ENCODE results near the gene DEPDC4. TPM values are rescaled to one million over a fixed set of nuclear protein-coding genes. Genes with fewer than 3 reads are reported as not detected.
A peak's percentile ranks its signal among the peaks of the same experiment; 100 is the strongest.

The DEPDC4 gene
- total and polyA plus RNA-seq, 12 donors = 0.47 to 2.0 (median 0.77) TPM

- DNase-seq = no peak
- Histone ChIP-seq H3K27me3 (no peaks in the 10 kb centered on the region), H3K4me3 (no peak overlapping the region), H3K9me3 (no peaks in the 10 kb centered on the region), H3K36me3 (peaks cover 0 to 5% (median 0%) of the 10 kb centered on the region in 9 donors), H3K27ac (no peak overlapping the region), H3K4me1 (peaks cover 0 to 56% (median 34%) of the 10 kb centered on the region in 9 donors)
- intact Hi-C loops (cut with DNase I) = loop anchor here in 1 of 10 donors (10.0 kb wide), 1 partner anchor 61 kb away; no protein-coding TSS in a partner anchor
- 63 to 77% methylated on average over 4 of the region's 4 CpGs for WGBS, 2 donors
- TF ChIP-seq, protein P1, sequence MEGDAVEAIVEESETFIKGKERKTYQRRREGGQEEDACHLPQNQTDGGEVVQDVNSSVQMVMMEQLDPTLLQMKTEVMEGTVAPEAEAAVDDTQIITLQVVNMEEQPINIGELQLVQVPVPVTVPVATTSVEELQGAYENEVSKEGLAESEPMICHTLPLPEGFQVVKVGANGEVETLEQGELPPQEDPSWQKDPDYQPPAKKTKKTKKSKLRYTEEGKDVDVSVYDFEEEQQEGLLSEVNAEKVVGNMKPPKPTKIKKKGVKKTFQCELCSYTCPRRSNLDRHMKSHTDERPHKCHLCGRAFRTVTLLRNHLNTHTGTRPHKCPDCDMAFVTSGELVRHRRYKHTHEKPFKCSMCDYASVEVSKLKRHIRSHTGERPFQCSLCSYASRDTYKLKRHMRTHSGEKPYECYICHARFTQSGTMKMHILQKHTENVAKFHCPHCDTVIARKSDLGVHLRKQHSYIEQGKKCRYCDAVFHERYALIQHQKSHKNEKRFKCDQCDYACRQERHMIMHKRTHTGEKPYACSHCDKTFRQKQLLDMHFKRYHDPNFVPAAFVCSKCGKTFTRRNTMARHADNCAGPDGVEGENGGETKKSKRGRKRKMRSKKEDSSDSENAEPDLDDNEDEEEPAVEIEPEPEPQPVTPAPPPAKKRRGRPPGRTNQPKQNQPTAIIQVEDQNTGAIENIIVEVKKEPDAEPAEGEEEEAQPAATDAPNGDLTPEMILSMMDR (IDR thresholded peaks at IDR 0.05) = no peak
- ATAC-seq = no peak
These were observed 6.9 kb upstream of the DEPDC4 start for GRCh38 chr12:100273782-100274181.

DNA sequence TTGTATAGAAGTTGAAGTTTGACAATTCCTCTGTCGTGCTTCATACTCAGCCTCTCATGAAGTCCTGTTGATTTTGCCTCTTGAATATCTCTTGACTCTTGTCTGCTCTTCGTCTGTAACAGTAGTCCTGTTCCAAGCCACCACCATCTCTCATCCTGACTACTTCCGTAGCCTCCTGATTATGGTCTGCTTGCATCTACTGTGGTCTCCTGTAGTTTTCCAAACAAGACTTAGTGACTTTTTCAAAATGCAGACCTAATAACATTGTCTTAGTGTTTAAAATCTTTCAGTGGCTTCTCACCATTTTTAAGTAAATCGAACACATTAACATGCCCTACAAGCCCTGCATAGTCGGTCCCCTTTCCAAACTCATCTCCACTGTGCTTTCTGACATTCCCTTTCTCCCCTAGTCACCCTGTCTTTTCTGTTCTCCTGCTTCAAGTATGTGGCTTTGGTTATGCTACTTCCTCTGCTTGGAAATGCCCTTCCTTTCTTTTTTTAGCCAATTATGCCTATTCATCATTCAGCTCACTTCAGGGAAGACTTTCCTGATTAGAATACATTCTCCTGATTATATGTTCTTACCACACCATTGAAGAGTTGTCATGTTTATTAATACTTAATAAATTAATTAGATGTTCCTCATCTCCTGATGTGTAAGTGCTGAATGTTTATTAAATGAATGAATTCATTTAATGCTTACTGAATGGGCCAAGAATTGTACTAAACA lies 2.1 kb upstream of the DEPDC4 start:
- H3K27ac ChIP-seq = peak overlapping the region in 3 of 10 donors; percentile 28 to 99 (median 98)
- ATAC-seq = no peak
- intact Hi-C loops (cut with DNase I) = loop anchor here in 4 of 10 donors (5.0 to 10.0 kb wide), 4 partner anchors 67 to 306 kb away; partner anchors contain the start of genes ACTR6 (in 2 of the 4) and GAS2L3 (in 1 of the 4)
- no peak for DNase-seq
- H3K4me1 ChIP-seq = peaks cover 2 to 59% (median 44%) of the 10 kb centered on the region in 9 donors
- no peaks in the 10 kb centered on the region for H3K9me3 ChIP-seq
- H3K4me3 ChIP-seq = peak overlapping the region in 7 of 10 donors; percentile 75 to 97 (median 91)
- no peaks in the 10 kb centered on the region for H3K27me3 ChIP-seq
- TF ChIP-seq, protein P1 (IDR thresholded peaks at IDR 0.05) = no peak
- no peaks in the 10 kb centered on the region for H3K36me3 ChIP-seq
- 35 to 48% methylated on average over 5 of the region's 5 CpGs for WGBS, 2 donors

DNA sequence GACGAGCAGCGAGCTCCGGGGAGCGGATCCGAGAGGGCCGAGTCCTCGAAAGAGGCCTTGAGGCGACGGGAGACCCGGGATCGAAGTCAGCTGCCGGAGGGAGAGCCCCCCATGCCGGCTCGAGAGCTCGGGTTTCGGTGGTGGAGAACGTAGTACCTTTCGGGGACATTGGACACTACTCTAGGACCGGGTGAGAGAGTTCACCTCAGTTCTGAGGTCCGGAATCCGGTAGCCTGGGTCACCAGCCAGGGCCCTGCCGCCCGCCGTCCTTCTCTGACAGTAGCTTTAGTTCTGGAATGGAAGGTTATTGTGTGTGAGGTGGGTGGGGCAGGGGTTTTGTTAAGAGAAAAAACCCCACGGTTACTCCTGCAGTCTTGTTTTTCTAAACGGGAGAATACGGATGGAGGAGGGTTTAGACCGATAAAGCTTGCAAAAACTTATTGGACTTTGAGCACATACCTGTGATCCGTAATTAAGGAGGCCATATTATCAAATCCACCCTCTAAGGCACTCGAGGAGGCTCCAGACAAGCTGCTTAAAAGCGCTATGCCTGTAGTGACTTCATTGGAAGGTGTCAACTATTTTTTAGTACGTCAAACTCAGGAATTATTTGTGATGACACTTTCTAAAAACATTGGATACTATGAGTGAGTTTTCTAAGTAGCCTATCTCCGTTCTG lies 863 bp upstream of the DEPDC4 start:
- Histone ChIP-seq H3K36me3 (no peaks in the 10 kb centered on the region), H3K9me3 (no peaks in the 10 kb centered on the region), H3K27me3 (no peaks in the 10 kb centered on the region), H3K4me3 (peak overlapping the region; percentile 69 to 97 (median 88)), H3K4me1 (peaks cover 2 to 49% (median 39%) of the 10 kb centered on the region in 9 donors), H3K27ac (peak overlapping the region; percentile 75 to 99 (median 96))
- intact Hi-C loops (cut with DNase I) = loop anchor here in 6 of 10 donors (2.0 to 10.0 kb wide), 6 partner anchors 65 to 307 kb away; partner anchors contain the start of genes ACTR6 (in 3 of the 6), BLTP3B (in 1 of the 6) and GAS2L3 (in 1 of the 6)
- TF ChIP-seq, protein P1 (IDR thresholded peaks at IDR 0.05) = no peak
- peak in 1 of 2 donors; percentile 12 for DNase-seq
- peak in 5 of 8 donors; percentile 1 to 35 (median 6) for ATAC-seq
- WGBS, 2 donors = 0 to 1% methylated on average over 33 of the region's 33 CpGs

- TF ChIP-seq, protein P1 (IDR thresholded peaks at IDR 0.05) = no peak
- Histone ChIP-seq H3K36me3 (no peaks in the 10 kb centered on the region), H3K27ac (peak overlapping the region in 9 of 10 donors; percentile 92 to 99 (median 98)), H3K9me3 (no peaks in the 10 kb centered on the region), H3K4me1 (peaks cover 2 to 43% (median 34%) of the 10 kb centered on the region in 9 donors), H3K4me3 (peak overlapping the region; percentile 69 to 97 (median 88)), H3K27me3 (no peaks in the 10 kb centered on the region)
- intact Hi-C loops (cut with DNase I) = loop anchor here in 6 of 10 donors (2.0 to 10.0 kb wide), 6 partner anchors 64 to 308 kb away; partner anchors contain the start of genes ACTR6 (in 3 of the 6), BLTP3B (in 1 of the 6) and GAS2L3 (in 1 of the 6)
- DNase-seq (peak; percentile 93 to 94), ATAC-seq (peak; percentile 80 to 93 (median 88))
- WGBS, 2 donors = 0 to 3% methylated on average over 6 of the region's 6 CpGs
These were observed 369 bp downstream of the DEPDC4 start for GRCh38 chr12:100266585-100266834.
